ENCODE measurements around the gene MUC2.

Gene MUC2

DNA sequence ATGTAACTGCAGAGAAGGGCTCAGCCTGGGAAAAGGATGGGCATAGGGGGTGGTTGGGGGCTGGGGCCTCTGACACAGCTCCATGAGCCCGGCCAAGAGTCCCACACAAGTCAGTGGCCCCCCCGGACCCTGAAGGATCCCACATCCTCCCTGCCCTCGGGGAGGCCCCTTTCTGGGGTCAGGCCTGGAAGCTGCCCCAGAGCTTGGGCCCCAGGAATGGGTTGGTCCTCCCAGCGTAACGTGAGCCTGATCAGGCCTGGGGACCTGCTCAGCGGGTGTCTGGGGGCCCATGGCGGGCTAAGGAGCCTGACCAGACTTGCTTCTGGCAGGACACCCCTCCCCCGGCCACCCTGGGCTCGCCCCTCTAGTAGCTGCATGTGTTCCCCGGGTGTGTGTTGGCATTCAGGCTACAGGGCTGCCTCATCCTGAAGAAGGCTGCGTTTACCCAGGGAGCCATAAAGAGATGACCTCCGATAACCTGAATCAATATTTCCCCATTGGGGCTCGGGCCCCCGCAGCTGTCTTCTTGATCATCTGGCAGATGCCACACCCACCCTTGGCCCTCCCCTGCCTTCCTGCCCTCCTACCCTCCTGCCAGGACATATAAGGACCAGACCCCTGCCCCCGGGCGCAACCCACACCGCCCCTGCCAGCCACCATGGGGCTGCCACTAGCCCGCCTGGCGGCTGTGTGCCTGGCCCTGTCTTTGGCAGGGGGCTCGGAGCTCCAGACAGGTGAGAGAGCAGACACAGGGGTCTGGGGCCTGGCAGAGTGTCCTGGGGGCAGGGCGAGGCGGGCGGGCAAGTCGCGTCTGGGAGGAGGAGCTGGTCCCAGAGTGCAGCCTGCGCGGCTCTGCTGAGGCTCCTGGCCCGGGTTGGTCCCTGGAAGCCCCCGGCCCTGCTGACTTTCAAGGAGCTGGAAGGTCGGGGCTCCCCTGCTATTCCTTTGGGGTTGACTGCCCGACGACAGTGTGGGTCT, at the start of gene MUC2:
TSS of gene MUC2 (plus strand) at position 631 of the 978 bp plus-strand sequence.
- DNase-seq: no peak

DNA sequence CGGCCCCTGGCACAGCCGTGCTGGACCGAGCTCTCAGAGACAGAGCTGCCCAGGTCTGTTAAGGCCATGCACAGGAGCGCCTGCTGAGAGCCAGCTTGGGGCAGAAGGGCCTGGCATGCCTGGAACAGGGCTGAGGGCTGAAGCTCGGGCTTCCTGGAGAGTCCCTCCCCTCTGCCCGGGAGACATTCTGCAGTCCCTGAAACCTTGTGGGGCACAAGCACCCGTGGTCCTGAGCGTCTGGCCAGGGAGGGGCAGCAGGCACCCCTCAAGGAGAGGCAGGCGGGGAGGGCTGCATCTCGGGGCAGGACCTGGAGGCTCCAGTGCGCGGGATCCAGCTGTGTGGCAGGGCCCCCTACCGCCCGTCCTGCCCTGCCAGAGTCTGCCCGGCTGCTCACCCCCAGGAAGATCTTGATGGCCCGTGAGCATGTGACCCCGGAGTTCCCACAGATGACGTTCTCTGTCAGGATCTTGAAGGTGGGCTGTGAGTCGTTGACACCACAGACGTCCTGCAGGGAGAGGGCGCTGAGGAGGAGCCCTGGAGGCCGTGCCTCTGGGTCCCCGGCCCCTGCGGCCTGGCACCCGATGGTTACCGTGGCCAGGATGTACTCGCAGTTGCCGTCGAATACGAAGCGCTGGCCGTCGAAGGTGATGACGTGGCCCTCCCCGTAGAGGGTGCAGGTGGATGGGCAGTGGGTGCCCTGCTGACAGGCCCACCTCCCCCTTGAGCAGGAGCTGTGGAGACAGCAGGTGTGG, 49.1 kb upstream of the MUC2 start:
- DNase-seq: no peak

DNA sequence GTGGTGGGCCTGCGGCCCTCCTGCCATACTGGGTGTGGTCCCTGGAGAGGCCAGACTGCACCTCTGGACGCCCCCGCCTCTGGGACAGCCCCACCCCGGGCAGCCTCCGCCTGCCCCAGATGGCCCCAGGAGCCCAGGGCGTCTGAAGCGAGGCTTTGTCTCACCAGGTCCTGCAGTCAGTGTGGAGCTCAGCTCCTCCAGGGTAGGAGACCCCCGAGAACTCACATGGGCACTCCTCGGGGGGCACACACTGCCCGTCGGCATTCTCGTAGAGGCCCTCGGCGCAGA, 48.6 kb upstream of the MUC2 start:
- no peak for DNase-seq

DNA sequence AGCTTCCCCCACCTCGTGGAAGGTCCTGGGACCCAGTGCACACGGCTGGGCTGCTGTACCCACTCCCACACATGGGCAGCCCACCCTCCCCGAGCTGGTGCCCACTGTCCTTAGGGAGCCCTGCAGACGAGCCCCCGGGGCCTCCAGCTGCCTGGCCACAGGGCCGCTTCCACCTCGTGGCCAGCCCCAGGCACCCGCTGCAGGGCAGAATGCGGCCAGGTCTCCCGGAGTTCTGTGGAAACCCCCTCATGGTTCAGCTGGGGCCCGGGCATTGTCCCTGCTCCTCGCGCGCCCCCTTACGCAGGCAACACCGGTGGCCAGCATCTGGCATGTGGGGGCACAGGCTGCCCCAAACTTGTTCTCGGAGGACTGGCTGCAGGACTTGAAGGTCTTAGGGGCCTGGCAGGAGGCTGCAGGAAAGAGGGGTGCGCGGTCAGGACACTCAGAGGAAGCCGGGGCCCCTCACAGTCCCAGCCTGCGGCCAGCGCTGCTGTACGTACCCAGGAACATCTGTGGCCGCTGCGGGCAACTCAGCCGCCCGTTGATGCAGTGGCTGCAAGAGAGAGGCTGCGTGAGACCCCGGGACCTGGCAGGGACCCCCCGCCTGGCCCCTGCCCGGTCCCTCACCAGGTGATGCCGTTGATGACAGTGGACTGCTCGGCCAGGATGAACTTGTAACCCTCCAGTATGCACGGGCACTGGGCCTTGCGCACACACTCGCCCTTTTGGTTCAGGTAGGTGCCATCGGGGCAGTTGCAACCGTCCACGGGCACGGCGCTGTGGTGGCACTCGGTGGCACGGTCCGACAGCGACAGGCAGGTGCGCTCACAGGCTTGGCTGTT, 47.8 kb upstream of the MUC2 start:
- no peak for DNase-seq

DNA sequence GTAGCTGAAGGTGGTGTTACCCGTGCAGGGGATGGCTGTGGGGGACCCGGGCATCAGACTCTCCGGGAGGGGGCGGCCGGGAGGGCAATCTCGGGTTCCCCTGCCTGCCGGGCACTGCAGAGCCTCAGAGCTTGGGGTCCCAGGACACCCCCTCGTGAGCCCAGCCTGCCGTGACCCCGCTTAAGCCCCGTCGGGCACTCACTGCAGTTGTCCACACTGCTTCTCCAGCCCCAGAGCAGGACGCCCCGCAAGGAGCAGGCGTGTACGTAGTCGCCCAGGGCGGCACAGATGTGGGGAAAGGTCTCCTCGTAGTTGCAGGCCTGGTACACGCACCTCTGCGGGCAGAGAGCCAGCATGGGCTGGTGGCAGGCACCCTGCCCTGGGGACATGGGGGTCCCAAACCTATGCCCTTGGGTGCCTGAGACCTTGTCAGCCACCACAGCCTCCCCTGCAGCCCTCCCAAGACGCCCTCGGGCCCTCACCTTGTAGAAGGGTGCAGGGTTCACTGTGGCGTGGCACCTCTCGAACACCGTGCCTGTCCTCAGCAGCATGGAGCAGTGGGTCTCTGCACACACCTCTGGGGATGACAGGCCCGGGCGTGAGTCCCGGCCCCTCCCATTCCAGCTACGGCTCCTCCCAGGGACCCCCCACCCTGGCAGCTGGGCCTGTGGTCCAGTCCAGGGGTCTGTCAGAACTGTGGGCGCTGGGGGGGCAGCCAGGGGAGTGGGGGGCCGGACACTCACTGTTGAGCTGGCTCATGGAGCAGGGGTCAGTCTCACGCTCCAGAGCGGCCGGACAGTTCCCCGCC, 47.0 kb upstream of the MUC2 start:
- no peak for DNase-seq

DNA sequence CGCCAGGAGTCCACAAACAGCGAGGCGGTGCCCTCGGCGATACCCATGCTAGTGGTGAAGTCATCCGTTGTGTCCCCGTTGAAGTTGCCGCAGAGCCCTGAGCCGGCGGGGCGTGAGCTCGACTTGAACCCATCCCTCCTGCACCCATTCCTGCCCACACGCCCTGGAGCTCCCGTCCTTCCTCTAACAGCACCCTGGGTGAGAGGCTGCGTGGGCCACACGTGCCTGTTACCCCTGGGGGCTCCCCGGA, 46.5 kb upstream of the MUC2 start:
- no peak for DNase-seq

DNA sequence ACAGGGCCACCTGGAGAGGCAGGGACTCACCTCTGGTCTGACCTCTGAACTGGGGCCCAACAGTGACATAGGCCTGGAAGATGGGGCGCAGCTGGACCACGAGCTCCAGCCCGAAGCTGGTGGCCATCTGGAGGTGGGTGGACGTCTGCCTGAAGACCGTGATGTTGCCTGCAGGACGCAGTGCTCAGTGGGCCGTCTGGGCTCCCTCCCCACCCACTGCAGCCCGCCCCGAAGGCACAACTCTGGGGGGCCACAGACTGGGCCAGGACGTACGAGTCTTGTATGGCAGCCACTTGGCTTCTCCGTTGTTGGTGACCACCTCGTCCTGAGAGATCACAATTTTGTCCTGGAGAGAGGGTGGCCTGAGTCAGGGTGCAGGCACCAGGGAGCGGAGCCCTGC, 46.1 kb upstream of the MUC2 start:
- no peak for DNase-seq

DNA sequence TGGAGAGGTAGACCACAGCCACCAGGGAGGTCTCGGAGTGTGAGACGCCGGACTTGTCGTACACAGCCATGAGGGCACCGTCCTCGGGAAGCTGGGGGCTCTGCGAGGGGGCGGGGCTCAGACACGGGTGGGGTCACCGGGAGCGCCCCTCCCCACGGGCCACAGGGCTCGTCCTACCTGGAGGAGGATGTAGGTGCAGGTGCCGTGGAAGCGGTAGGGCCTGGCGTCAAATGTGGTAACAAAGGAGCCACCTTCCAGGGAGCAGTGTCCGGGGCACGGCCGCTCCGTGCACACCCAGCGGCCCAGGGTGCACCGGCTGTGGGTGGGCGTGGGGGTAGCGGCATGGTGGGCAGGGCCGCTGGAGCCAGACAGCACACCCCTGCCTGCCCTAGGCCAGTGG, 45.6 kb upstream of the MUC2 start:
- no peak for DNase-seq

DNA sequence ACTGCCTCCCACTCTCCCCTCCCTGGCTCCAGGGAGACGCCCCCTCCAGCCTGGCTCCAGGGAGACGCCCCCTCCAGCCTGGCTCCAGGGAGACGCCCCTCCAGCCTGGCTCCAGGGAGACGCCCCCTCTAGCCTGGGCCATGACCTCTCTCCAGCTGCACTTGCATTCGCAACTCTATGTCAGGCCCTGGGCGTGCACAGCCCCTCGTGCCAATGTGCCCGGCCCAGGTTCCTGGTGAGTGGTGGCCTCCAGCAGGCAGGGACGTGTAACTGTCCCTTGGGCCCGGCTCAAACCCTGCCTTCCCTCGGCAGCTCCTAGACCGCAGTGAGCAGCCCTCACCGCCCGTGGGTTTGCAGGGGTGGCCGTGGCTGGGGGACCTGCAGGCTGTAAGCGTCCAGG, 45.0 kb upstream of the MUC2 start:
- no peak for DNase-seq

DNA sequence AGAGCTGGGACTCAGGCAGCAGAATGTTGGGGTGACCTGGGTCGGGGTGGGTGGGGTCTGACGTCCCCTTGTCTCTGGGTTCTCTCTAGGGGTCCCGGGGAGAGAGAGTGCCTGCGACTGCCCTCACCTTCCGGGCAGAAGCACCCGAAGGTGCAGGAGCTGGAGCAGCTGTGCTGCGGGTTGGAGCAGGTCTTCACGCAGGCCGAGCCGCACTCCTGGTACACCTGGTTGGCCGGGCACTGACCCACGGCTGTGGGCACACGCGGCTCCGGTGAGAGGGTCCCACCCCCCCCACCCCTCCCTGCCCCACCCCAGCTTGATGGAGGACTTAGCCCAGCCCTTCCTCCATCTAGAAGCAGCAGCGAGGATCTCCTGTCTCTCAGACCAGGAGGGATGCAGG, 44.6 kb upstream of the MUC2 start:
- no peak for DNase-seq

DNA sequence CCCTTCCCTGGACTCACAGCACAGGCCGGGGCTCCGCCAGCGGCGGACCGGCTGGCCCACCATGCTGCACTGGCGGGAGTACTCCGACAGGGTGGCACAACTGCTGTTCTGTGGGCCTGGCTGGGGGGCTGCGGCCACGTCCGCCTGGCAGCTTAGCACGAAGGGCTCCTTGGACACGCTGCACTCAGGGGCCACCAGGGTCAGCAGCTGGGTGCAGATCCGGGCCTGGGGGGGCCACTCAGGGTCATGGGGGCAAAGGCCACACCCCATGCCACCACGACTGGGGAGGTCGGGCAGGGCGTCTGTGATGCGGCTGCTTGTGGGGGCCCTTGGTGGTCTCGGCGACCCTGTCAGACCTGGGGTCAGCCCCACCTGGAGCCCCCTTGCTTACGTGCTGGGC, 44.1 kb upstream of the MUC2 start:
- no peak for DNase-seq

DNA sequence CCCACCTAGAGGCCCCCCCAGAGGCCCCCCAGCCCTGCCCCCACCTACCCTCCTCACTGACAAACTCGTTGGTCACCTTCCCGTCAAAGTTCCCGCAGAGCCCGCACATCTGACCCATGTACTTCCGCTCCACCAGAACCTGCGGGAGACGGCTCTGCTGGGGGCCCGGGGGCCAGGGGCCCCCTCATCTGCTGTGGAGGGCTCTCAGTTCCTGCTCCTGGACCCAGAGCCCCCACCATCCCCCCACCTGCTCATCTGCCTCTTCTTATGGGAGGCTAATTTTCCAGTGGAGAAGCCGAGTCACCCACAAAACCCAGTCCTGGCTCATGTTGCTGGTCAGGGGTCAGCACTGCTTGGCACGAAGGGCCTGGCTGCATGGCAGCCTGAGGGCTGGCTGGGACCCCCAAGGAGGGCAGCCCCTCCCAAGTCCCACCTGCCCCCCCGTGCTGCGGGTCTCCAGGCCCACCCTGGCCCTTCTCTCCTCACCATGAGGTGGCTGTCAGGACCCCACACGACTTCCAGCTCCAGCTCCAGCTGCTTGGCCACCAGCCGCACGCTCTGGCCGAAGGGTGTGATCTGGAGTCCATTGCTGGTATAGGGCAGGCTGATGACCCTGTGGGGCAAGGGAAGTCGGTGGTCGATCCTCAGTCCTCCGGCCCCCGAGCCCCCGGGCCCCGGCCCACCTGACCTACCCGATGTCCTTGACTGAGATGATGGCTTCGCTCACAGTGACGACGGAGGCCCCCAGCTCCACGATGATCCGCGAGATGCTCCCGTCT, 43.4 kb upstream of the MUC2 start:
- DNase-seq: no peak

DNA sequence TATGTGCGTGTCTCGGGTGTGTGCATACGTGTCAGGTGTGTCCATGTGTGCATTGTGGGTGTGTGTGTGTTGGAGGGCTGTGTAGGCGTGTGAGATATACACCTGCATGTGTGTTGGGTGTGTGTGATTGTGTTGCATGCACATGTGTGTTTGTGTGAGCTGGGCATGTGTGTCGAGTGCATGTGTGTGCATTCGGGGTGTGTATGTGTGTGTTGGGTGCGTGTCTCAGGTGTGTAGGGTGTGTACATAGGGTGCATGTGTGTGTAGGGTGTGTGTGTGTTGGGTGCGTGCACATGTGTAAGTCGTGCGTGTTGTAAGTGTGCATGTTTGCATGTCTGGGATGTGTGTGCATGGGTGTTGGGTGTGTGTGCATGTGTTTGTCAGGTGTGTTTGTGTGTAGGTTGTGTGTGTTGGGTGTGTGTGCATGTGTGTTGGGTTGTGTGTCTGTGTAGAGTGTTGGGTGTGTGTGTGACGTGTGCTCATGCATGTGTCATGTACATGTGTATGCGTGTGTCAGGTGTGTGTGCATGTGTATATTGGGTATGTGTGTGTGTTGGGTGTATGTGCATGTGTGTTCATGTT, 42.3 kb upstream of the MUC2 start:
- no peak for DNase-seq

DNA sequence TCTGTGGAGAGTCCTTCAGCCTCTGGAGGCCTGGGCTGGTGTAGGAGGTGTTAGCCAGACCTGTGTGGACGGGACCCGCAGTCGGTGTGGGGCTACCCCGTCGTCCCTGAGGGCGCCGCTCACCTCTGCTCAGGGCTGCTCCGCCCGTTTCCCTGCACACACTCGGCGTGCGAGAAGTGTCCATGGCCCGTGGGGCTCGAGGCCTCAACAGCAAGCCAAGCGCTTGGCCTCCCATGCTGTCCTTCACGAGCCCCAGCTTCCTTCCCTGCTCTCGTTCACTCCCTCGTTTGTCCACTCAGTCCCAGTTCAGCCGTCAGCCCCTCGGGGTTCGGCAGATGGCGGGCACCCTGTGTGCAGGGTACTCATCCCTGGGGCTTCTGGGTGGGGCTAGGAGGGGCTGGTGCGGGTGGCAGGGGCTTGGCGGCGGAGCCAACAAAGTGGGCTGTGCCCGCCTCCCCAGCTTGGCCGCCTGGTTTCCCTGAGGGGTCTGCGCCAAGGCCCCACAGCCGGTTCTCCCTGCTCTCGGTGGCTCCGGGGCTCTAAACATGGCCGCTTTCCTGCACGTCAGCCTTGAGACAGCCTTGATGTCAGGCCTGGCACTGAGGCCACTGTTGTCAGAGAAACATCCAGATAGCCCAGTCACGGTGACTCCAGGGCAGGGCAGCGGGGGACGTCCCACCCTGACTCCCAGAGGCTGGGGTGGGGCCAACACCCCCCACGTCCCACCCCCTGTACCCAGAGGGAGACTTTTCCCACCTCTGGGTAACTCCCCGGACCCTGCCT, 41.5 kb upstream of the MUC2 start:
- DNase-seq: no peak

DNA sequence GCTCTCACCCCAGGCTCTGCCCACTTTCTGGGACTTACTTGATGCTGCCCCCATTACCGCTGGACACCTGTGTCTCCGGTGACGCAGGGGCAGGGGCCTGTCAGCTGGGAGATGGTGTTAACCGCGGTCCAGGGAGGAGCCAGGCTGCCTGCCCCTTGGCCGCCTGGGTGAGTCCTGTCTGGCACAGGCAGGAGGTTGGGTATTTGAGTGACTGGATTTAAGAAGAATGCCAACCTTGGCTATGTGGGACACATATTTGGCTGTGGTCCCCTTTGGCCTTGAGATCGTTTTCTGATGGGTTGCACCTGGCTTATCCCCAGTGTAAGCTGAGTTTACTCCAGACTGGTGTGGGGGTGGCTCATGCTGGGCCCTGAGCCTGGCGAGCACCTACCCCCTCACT, 40.7 kb upstream of the MUC2 start:
- no peak for DNase-seq

DNA sequence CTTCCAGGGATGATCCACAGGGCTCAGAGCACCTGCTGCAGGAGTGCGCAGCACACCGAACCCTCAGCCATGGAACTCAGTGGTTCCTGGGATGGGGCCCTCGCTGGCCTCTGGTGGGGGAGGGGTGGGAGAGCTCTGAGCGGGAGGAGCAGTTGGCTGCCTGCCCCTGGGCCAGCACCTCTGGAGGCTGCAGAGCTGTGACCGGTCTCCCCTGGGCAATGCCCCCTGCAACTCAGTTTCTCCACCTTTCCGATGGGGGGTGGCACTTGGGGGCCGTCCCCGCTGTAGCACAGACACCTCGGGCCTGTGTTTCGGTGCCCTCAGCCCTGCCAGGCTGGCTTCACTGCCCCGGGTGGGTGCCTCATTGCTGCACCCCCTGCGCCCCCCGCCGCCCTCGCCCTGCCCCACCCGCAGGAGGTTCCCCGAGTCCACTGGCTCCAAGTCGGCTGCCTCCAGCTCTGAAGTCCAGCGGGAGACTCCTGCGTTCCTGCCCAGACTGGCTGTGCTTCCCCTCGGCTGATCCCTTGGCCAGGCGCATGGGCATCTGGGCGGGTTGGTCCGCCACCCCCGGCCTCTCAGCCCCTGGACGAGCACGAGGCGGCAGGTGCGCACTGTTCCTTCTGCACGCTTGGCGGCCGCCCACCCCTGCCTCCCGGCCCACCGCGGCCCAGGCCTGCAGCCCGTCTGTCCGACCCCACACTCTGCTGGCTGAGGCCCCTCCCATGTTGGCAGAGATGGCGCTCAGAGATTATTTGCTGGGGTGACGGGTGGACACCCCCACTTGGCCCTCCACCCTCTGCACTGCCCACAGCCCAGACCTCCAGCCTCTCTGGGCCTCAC, 40.0 kb upstream of the MUC2 start:
- DNase-seq: no peak

DNA sequence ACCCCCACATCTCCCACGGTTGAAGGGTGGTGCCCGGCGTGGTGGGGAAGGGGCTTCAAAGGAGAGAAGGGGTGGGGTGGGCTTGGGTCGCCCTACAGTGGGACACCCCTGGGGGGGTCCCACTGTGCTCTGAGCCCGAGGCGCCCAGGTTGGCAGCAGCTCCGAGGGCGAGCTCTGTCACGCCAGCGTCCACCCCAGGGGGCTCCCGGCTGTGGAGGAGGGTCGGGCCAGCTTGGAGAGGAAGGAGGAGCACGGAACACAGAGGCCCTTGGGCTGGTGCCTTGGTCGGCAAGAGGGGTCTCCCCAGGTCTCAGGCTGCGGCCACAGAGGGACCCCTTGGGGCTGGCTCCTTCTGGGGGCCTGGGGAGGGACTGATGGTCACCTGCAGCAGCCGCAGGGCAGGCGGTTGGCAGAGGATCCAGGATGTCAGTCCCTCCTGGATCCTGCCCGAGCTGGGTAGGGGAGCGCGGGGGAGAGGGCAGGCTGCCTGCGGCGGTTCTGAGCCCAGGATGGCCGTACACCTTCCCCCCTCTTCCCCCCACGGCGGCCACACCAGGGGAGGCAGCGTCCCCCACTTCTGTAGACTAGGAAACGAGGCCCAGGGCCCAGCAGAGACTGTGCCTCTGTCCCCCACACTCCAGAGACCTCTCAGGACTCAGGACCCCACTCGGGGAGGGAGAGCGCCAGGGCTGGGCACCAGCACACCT, 38.9 kb upstream of the MUC2 start:
- no peak for DNase-seq

DNA sequence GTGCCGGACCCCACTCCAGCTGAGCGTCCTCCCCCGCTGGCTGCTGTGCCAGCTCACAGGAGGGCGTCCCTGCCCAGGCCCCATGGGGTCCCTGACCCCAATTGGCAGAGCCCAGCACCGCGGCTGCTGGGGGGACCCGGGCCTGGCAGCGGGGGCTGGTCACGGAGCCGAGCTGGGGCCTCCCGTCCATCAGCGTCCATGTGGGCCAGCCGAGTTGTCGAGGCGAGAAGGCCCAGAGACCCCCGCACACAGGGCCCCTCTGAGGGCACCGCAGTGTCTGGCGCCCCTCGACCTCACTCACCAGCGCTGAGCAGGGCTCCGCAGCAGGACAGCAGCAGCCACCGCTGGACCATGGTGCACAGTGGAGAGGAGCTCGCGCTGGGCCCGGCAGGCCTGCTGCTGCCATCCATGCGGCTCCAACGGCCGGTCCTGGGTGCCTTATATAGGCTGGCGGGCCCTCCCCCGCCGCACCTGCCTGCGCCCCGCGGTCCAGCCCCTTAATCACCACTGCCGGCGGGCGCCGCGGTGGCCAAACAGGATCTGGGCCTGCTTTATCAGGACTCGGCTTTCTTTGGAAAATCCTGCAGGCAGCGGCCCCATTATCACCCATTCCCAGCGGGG, 38.3 kb upstream of the MUC2 start, which contains the start of gene MUC6:
TSS of gene MUC6 (minus strand) at position 416 of the 621 bp plus-strand sequence. CDS start at position 353, 63 bp downstream.
- DNase-seq: no peak

DNA sequence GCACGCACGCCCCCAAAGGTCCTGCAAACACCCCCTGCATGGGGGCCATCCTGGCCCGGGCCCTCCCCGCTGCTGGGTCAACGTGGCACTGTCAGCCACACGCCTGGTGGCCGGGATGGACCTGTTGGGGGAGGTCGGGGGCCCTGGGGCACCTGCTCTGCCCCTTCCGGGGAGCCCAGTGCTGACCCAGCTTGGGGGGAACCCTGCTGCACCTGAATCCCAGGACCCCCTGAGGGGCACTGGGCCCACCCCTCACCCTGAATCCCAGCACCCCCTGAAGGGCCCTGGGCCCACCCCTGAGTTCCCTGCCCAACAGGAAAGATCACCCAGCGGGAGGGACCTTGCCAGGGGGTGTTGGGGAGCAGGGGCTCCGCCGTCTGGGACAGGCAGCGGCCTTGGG, 37.7 kb upstream of the MUC2 start:
- DNase-seq: no peak

Measured in stimulated activated CD4-positive, alpha-beta T cell treated with anti-CD3 and anti-CD28 coated beads, Interleukin-4, amount 100 ng/mL, for 24 hours (primary cell).